ENCODE results near the gene HAAO.

HAAO gene

DNA sequence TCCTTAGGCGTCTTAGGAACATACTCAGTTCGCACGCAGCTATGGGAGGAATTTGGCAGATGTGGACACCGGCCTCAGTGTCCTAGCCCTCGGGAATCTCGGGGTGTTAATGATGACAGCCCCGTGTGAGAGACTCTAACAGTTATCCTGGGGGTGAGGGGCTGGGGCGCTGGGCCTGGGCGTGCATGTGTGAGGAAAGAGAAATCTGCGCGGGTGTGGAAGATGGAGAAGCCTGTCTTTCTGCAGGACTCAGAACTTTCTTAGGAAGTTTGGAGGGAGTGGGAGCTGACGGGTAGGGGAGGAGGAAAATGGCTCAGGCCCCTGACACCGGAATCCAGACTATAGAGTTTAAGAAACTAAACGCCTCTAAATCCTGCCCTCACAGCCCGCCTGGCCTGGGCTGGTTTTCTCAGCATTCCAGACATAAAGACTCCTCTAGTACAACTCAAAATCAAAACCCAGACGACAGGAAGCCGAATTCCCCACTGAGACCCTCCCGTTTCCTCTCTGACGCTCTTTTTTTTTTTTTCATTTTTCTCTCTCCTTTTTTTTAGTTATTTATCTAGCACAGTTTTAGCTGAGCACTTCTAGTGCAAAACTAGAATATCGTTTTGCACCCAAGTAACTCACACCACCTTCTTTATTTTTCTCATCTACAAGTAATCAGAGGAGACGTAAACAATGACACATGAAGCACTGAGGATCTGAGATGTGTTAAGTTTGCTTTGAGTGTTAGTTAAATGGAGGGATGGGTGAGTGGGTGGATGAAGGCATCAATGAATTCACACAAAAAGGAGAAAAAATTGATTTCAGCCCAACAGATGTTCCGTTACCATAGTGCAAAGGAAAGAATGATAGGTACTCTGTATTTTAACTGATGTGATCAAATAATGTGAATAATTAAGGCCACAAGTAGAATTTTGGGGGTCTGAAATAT is 1.2 kb upstream of the HAAO start:
- no peak overlapping the region for H3K27ac Mint-ChIP-seq
- CTCF ChIA-PET: no interaction called here
- no peak for DNase-seq
- peaks cover 1% of the 10 kb centered on the region for H3K36me3 Mint-ChIP-seq
- peaks cover 56% of the 10 kb centered on the region for H3K27me3 Mint-ChIP-seq
- peak overlapping the region; percentile 33 for H3K4me3 Mint-ChIP-seq
- no peaks in the 10 kb centered on the region for H3K9me3 Mint-ChIP-seq
- H3K4me1 Mint-ChIP-seq: peaks cover 14% of the 10 kb centered on the region

DNA sequence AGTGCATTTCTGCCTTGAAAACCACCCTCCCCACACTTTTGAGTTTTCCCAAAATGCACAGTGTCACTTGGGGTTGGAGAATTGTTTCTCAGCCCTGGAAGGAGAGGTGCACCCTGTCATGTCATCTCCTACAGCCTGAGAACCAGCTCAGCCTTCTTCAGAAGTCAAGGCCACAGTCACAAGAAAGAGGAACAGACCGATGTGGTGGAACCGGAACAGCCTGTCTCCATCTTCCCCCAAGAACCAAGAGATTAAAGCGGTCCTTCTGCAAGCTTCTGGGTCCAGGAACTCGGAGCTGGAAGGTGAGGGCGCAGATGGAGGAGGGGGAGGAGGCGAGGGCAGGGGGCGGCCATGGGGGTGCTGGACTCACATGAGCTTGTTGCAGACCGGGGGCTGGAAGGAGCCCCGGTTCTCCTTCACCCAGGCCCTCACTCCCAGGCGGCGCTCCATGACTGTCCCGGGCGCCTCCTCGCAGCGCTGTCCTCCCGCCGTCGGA is 248 bp downstream of the HAAO start:
- Mint-ChIP-seq H3K36me3 (peaks cover 1% of the 10 kb centered on the region), H3K4me1 (peaks cover 14% of the 10 kb centered on the region), H3K27me3 (peaks cover 65% of the 10 kb centered on the region), H3K4me3 (peak overlapping the region; percentile 62), H3K9me3 (no peaks in the 10 kb centered on the region), H3K27ac (no peak overlapping the region)
- CTCF ChIA-PET: no interaction called here
- peak; percentile 25 for DNase-seq

DNA sequence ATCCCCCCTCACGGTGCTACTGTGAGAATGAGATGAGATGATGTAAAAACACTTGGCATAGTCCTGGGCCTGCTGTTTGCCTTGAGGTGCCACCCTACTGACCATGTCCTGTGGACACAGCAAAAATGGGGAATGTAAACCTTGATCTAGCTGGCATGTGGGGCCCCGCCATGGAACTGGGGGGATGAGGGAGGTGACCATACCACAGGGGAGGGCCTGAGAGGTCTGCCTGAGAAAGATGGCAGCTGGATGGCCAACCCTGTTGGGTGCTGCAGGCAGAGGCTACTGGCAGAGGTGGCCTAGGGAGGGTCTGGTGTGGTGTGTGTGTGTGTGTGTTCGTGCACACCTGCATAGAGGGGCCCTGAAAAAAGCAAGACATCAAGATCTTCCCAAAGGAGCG is 777 bp downstream of the HAAO start:
- peaks cover 65% of the 10 kb centered on the region for H3K27me3 Mint-ChIP-seq
- H3K4me1 Mint-ChIP-seq: peaks cover 14% of the 10 kb centered on the region
- CTCF ChIA-PET: no interaction called here
- H3K27ac Mint-ChIP-seq: no peak overlapping the region
- DNase-seq: no peak
- H3K9me3 Mint-ChIP-seq: no peaks in the 10 kb centered on the region
- H3K4me3 Mint-ChIP-seq: peak overlapping the region; percentile 62
- peaks cover 1% of the 10 kb centered on the region for H3K36me3 Mint-ChIP-seq

DNA sequence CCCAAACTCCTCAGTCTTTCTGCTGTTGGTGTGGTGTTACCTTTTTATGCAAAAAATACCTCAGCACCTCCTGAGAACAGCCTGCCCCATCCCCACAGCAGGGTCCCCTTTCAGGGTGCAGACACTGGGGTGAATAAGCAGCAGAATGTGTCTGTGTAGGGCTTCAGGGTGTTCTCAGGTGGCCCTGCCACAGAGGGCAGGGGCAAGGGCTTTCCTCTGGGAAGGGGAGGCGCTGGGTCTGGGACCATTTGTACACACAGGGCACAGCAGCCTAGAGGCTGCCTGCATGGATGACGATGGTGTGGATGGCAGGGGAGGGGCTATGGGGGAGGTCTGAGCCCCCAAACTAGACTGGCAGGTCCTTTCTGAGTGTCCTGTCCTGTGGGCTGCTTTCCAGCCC is 2.6 kb downstream of the HAAO start:
- Mint-ChIP-seq H3K4me1 (peaks cover 14% of the 10 kb centered on the region), H3K4me3 (no peak overlapping the region), H3K36me3 (peaks cover 1% of the 10 kb centered on the region), H3K9me3 (no peaks in the 10 kb centered on the region), H3K27ac (no peak overlapping the region), H3K27me3 (peaks cover 66% of the 10 kb centered on the region)
- no peak for DNase-seq
- CTCF ChIA-PET: no interaction called here

DNA sequence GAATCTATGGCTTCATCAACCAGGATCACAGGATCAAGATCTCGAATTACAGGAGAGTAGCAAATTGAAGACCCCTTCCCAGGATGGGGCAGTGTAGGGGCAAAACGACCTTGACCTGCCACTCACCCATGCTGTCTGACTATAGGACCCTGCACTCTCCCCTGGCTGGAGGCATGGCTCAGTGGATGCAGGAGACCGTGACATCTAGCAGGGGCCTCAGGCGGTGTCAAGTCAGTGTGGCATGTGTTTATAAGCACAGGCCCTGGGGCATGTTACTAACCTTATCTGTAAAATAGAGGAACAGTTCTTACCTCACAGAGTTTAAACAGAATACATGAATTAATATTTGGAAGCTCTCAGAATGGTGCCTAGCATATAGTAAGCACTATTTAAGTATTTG is 3.5 kb downstream of the HAAO start:
- Mint-ChIP-seq H3K36me3 (peaks cover 1% of the 10 kb centered on the region), H3K4me1 (peaks cover 13% of the 10 kb centered on the region), H3K4me3 (no peak overlapping the region), H3K27me3 (peaks cover 57% of the 10 kb centered on the region), H3K27ac (no peak overlapping the region), H3K9me3 (no peaks in the 10 kb centered on the region)
- CTCF ChIA-PET: no interaction called here
- DNase-seq: no peak

DNA sequence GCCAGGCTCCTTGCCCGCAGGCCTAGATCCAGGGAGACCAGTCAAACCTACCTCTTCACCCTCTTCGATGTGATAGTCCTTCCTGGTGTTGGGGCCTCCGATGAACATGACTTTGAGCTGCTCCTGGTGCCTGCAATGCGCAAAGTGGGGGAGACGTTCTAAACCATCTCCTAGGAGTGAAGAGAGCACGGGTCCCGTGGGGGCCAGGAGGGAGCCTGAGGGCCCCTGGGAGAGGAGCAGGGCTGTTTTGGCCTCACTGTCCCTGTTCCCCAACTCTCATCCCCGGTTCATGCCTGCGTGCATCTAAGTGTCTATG is 3.9 kb downstream of the HAAO start:
- no peak overlapping the region for H3K4me3 Mint-ChIP-seq
- no peaks in the 10 kb centered on the region for H3K9me3 Mint-ChIP-seq
- H3K36me3 Mint-ChIP-seq: peaks cover 1% of the 10 kb centered on the region
- DNase-seq: no peak
- H3K27me3 Mint-ChIP-seq: peaks cover 53% of the 10 kb centered on the region
- peaks cover 9% of the 10 kb centered on the region for H3K4me1 Mint-ChIP-seq
- CTCF ChIA-PET: no interaction called here
- no peak overlapping the region for H3K27ac Mint-ChIP-seq

DNA sequence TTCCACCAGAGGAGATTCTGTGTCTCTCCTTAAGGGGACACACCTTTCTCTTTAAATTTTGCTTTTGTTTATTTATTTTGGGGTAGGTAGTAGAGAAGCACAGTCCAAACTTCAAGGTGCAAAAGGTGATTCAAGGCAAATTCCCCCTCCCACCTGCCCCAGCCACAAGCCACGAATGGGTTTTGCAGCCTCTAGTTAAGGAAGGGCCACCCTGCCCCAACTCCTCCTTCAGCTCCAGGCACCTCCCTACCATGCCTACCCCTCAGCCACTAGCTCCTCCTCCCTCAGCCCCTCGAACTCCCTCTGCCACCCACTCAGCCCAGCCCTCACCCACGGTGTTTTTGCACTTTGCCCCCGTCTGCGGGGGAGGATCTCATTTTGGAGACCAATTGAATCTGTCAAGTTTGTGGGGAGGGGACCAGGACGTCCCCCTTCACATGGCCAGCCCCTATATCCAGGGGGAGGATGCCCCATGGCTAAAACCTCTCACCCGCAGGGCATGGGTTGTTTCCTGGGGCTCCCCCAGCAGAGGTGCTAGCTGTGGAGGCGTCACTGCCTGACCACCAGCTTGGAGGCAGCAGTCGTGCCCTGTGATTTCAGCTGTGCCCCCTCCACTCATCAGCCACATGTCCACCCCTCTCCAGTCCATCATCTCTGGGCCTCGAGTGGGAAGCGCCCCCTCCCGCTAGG is 4.5 kb downstream of the HAAO start:
- Mint-ChIP-seq H3K27me3 (peaks cover 50% of the 10 kb centered on the region), H3K27ac (no peak overlapping the region), H3K4me3 (no peak overlapping the region), H3K36me3 (peaks cover 1% of the 10 kb centered on the region), H3K4me1 (peaks cover 6% of the 10 kb centered on the region), H3K9me3 (no peaks in the 10 kb centered on the region)
- CTCF ChIA-PET: no interaction called here
- DNase-seq: no peak

DNA sequence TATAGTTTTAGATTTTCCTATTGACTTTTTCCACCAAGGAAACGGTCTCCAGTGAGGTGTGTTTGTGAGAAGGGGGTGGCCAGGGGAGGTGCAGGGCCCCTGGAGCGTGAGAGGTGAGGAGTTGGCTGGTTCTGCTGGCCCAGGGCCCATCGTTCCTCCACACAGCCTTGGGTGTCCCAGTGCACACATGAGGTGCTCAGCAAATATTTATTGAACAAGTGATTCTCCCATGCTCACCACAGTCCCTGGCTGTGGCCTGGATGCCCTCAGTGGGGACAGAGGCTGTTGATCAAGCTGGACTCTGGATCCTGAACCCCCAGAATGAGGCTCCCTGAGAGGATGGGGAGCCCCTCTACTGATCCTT is 5.0 kb downstream of the HAAO start:
- no peaks in the 10 kb centered on the region for H3K9me3 Mint-ChIP-seq
- no peak overlapping the region for H3K4me3 Mint-ChIP-seq
- no peak overlapping the region for H3K27ac Mint-ChIP-seq
- H3K27me3 Mint-ChIP-seq: peaks cover 47% of the 10 kb centered on the region
- no peak for DNase-seq
- CTCF ChIA-PET: no interaction called here
- H3K4me1 Mint-ChIP-seq: peaks cover 6% of the 10 kb centered on the region
- peaks cover 1% of the 10 kb centered on the region for H3K36me3 Mint-ChIP-seq

DNA sequence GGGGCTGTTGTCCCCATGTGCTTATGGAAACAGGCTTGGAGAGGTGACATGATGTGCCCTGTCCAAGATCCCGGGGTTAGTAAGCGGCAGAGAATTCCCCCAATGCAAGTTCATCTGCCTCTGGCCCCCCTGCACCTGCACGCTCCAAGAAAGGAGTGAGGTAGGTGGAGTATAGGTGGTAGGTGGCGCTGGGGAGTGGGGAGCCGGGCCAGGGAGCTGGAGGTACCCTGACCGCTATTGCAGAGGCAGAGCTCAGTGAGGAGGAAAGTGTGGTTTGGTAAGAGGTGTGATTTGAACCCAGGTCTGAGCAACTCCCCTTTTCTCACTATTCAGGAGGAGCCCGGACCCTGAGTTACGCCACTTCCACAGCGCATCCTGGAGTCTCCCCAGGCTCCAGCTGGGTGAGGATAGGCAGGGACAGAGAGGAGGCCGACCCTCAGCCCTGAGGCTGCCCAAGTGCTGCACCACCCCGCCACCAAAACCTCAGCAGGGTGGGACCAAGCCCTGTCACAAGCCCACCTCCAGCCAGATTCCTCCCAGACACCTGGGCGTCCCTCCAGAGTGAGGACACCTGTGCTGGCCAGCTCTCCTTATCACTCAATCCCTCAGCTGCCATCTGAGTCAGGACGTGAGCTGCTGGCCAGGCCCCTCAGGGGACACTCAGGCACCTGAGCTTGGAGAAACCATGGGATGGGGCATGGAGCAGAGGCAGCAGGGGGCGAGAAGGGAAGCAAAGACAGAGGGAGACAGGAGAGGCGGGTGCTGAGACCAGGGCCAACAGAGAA is 5.6 kb downstream of the HAAO start:
- no peak overlapping the region for H3K4me3 Mint-ChIP-seq
- no peak overlapping the region for H3K27ac Mint-ChIP-seq
- DNase-seq: no peak
- no peaks in the 10 kb centered on the region for H3K9me3 Mint-ChIP-seq
- CTCF ChIA-PET: no interaction called here
- peaks cover 40% of the 10 kb centered on the region for H3K27me3 Mint-ChIP-seq
- peaks cover 1% of the 10 kb centered on the region for H3K4me1 Mint-ChIP-seq
- no peaks in the 10 kb centered on the region for H3K36me3 Mint-ChIP-seq

DNA sequence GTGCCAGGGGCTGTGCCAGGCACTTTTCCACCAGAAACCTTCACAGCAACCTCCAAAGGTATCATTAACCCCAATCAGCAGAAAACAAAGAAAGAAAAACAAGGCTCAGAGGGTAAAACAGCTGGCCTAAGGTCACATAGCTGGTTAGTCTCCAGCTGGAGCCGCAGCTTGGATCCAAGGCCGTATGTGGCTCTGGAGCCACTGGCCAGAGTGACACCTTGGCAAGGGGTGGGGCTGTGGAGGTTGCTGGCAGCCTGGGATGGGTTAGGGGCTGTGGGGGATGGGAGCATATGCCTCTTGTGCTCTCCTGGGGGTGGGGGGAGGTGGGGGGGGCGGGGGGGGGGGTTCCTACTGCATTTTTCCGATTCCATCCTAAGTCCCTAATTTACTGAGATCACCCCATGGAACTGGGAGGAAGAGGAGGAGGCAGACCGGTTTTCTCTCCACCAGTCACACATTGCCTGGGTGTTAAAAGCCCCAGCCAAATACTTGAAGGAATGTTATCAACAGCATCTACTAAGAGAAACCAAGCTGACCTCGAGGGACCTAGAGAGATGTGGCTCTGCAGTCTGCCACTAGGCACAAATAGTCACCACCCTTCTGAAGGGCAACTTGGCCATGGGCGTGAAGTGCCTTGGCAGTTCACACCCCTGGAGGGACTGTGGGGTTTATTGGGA is 8.0 kb downstream of the HAAO start:
- Mint-ChIP-seq H3K4me3 (no peak overlapping the region), H3K36me3 (no peaks in the 10 kb centered on the region), H3K27me3 (peaks cover 18% of the 10 kb centered on the region), H3K27ac (no peak overlapping the region), H3K4me1 (no peaks in the 10 kb centered on the region), H3K9me3 (peaks cover 3% of the 10 kb centered on the region)
- CTCF ChIA-PET: no interaction called here
- DNase-seq: no peak

DNA sequence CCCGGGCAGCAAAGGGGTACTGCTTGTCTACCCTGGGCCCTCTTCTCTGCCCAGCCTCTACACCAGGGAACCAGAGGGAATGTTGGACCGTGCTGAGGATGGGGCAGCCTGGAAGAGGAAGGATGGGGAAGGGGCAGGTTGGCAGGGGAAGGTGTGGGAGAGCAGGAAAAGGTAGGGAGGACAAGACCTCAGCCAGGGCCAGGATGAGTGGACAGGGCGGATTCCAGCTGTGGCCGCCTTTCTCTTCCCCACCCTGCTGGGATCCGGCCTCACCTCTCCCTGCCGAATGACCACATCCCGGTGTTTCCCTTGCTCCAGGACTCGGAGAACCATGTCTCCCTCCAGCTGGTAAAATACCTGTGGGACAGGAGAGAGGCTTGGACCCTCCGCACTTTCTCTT is 8.9 kb downstream of the HAAO start:
- CTCF ChIA-PET: no interaction called here
- peaks cover 3% of the 10 kb centered on the region for H3K9me3 Mint-ChIP-seq
- peaks cover 17% of the 10 kb centered on the region for H3K27me3 Mint-ChIP-seq
- DNase-seq: no peak
- no peaks in the 10 kb centered on the region for H3K36me3 Mint-ChIP-seq
- H3K4me3 Mint-ChIP-seq: no peak overlapping the region
- no peaks in the 10 kb centered on the region for H3K4me1 Mint-ChIP-seq
- no peak overlapping the region for H3K27ac Mint-ChIP-seq

DNA sequence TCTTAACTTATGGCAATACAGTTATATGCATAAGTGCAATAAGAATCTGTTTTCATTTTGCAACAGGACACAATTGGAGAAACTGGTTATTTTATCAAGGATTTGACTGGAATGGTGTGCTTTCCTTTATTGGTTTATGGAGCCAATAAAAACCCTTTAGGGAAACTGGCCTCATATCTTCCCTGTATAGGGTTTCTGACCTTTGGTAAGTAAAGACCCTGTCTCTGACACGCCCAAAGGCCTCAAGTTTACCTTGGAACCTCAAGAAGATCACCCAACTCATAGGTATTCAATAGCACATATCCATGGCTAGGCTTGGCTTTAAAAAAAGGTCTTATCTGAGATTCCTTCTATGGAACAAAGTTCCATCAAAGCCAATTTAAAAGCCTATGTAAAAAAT is 11.2 kb downstream of the HAAO start:
- Mint-ChIP-seq H3K4me1 (peaks cover 3% of the 10 kb centered on the region), H3K36me3 (no peaks in the 10 kb centered on the region), H3K4me3 (no peak overlapping the region), H3K9me3 (peaks cover 7% of the 10 kb centered on the region), H3K27ac (no peak overlapping the region), H3K27me3 (peaks cover 8% of the 10 kb centered on the region)
- CTCF ChIA-PET: no interaction called here
- DNase-seq: no peak

DNA sequence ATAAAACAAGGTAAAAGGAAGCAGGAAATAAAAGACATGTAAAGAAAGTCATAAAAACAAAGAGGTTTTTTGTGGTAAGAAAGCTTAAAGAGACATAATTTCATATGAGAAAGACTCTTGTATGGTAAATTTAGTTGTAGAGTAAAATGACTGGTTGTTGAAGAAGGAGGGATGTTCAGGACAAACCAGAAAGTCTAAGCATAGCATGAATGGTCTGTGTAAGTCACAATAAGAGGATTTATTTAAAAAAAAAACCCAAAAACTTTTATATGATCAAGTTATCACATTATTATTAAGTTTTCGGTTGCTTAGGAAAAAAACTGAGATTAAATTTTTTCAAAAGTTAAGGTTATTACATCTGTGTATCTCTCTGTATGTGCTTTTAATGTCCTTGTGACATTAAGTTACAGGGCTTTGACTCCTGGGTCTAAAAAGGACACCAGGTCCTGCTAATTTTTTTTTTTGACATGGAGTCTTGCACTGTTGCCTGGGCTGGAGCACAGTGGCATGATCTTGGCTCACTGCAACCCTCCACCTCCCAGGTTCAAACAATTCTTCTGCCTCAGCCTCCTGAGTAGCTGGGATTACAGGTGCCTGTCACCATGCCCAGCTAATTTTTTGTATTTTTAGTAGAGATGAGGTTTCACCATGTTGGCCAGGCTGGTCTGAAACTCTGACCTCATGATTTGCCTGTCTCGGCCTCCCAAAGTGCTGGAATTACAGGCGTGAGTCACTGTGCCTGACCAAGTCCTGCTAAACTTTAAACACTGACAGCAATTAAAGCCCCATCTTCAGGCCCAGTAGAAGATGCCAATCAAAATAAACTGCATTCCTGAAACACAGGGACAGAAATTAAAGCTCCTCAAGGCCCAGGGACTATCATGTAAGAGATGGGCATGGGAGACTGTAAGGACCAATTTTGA is 14.2 kb downstream of the HAAO start:
- CTCF ChIA-PET: no interaction called here
- Mint-ChIP-seq H3K27me3 (peaks cover 4% of the 10 kb centered on the region), H3K9me3 (peaks cover 7% of the 10 kb centered on the region), H3K36me3 (no peaks in the 10 kb centered on the region), H3K4me3 (no peak overlapping the region), H3K27ac (no peak overlapping the region), H3K4me1 (peaks cover 14% of the 10 kb centered on the region)
- DNase-seq: no peak
